Measurements from ENCODE around the gene CDH2. TPM values are rescaled to one million over a fixed set of nuclear protein-coding genes. Genes with fewer than 3 reads are reported as not detected.

Gene CDH2
- total RNA-seq, 4 donors from 2014 or later: 0.13 to 0.95 (median 0.64) TPM

DNA sequence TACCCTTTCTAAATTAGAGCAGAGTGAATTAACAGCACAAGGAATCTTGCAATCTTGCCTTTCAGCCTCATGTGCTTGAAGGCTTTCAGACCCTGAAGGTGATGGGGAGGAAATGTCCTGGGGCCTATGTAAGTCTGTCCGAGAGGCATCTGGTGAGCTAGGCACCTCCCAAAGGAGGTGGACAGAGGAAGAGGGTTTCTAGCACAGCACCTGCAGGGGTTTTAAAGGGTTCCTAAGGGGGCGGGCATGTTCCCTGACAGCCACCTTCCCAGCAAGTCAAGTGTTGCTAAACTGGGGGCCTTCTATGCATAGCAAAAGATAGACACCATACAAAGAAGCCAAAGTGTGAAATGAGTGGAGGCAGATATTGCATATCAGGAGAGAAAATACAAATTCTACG lies 88.5 kb downstream of the CDH2 start:
- no peak overlapping the region for H3K4me3 ChIP-seq (ENCODE audit: low read depth, poor library complexity, severe bottlenecking)
- intact Hi-C loops (cut with DNase I; ENCODE audit: low total_unique reads): no loop called here
- WGBS, 2 donors: 85 to 95% methylated on average over 3 of the region's 3 CpGs
- no peak for TF ChIP-seq POLR2A (IDR thresholded peaks at IDR 0.05)
- TF ChIP-seq, protein P1, sequence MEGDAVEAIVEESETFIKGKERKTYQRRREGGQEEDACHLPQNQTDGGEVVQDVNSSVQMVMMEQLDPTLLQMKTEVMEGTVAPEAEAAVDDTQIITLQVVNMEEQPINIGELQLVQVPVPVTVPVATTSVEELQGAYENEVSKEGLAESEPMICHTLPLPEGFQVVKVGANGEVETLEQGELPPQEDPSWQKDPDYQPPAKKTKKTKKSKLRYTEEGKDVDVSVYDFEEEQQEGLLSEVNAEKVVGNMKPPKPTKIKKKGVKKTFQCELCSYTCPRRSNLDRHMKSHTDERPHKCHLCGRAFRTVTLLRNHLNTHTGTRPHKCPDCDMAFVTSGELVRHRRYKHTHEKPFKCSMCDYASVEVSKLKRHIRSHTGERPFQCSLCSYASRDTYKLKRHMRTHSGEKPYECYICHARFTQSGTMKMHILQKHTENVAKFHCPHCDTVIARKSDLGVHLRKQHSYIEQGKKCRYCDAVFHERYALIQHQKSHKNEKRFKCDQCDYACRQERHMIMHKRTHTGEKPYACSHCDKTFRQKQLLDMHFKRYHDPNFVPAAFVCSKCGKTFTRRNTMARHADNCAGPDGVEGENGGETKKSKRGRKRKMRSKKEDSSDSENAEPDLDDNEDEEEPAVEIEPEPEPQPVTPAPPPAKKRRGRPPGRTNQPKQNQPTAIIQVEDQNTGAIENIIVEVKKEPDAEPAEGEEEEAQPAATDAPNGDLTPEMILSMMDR (IDR thresholded peaks at IDR 0.05): no peak
- no peak for DNase-seq (ENCODE audit: low spot score in 2 of 2)

DNA sequence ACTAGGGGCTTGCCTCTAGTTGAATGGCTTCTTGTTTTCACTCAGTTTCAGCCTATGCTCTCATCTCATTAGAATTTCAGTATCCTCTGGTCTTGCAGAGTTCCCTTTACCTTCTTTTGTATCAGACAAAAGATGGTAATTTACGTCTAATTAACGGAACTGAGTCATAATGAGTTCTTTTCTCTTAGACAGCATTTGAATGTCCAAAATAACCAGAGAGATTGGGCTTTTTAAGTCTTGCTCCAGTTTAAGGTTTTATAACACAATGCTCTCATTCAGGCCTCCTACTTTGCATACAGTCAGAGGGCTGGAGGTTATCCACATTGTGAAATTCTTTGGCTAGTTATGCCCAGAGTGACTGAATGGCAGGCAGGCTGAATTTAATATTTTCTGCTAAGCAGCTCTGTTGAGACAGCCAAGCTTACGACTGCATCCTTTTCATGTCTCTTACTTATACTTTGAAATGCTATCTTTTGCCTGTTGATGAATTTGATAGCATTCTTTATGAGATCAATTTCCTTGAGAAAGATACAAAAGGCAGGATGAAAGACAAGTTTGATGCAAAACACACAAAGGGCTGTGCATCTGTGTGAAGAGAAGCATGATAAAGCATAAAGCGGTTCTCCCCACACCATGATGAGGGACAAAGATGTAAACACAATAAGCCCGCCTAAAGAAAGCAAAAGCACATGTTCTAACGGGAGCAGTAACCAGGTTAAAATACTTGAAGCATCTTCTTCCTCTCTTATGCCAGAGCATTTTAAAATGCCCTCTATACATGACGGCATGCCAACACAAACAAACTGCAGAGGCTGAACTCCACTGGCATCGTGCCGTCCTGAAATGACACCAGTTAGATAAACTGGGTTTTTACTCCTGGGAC lies 90.0 kb downstream of the CDH2 start:
- no peak for TF ChIP-seq POLR2A (IDR thresholded peaks at IDR 0.05)
- TF ChIP-seq, protein P1 (IDR thresholded peaks at IDR 0.05): no peak
- no peak for DNase-seq (ENCODE audit: low spot score in 2 of 2)
- intact Hi-C loops (cut with DNase I; ENCODE audit: low total_unique reads): no loop called here
- 46 to 47% methylated on average over 9 of the region's 9 CpGs for WGBS, 2 donors
- no peak overlapping the region for H3K4me3 ChIP-seq (ENCODE audit: low read depth, poor library complexity, severe bottlenecking)

DNA sequence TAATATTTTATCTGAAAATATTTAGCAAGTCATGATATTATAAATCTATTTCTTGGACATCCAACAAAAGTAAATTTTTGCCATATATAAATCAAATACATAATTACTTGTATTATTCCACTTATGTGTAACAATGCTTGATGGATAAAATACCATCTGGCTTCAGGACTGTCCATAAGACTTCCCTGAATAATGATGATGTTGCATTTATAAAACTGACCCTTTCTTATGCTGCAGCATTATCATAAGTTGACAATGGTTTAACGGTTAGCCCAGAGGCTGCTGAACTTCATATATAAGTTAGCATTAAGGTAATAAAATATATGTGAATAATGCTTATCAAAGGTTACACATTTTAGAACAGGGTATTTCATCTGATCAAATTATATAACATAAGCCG lies 95.4 kb downstream of the CDH2 start:
- no peak for TF ChIP-seq POLR2A (IDR thresholded peaks at IDR 0.05)
- TF ChIP-seq, protein P1 (IDR thresholded peaks at IDR 0.05): no peak
- H3K4me3 ChIP-seq (ENCODE audit: low read depth, poor library complexity, severe bottlenecking): no peak overlapping the region
- no peak for DNase-seq (ENCODE audit: low spot score in 2 of 2)
- WGBS, 2 donors: 82 to 91% methylated on average over 2 of the region's 2 CpGs
- intact Hi-C loops (cut with DNase I; ENCODE audit: low total_unique reads): loop anchor here (5.0 kb wide), 1 partner anchor 1711 kb away; no protein-coding TSS in a partner anchor

DNA sequence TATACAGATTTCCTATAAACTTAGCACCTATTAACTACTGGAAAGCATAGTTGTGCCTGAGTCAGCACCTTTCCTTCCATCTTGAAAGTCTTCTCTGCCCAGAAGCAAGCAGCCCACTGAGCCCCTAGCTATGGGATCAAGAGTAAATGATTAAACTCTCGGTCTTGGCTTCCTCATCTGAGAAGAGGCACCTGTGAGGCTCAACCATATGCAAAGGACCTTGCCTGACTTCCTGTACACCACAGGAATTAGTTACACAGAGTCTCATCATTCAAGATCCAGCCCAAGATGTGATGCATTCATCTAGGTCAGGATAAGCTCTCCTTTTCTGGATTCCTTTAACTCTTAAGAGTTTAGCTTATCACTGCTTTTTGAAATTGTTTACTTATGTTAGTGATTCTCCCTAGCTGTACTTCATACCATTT lies 96.0 kb downstream of the CDH2 start:
- no peak overlapping the region for H3K4me3 ChIP-seq (ENCODE audit: low read depth, poor library complexity, severe bottlenecking)
- DNase-seq (ENCODE audit: low spot score in 2 of 2): no peak
- no peak for TF ChIP-seq POLR2A (IDR thresholded peaks at IDR 0.05)
- TF ChIP-seq, protein P1 (IDR thresholded peaks at IDR 0.05): no peak
- WGBS, 2 donors: 64 to 80% methylated on average over 1 of the region's 1 CpG
- intact Hi-C loops (cut with DNase I; ENCODE audit: low total_unique reads): loop anchor here (5.0 kb wide), 1 partner anchor 1711 kb away; no protein-coding TSS in a partner anchor

DNA sequence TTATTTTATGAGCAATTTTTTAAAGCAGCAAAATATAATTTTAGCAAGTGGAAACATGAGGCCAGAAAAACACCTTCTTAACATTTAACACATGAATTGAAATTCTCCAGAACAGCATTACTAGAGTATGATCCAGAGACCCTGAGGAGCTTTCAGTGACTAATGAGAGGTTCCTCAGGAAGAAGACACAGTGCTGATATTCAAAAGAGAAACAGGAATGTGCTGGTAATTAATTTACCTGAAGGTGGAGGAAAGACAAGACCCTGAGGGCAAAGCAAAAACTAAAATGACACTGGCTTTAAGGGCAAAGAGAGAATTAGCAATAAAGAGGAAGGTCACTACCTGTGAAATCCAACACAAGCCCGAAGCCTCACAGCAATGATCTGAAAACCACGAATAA lies 97.0 kb downstream of the CDH2 start:
- intact Hi-C loops (cut with DNase I; ENCODE audit: low total_unique reads): loop anchor here (5.0 kb wide), 1 partner anchor 1712 kb away; no protein-coding TSS in a partner anchor
- TF ChIP-seq, protein P1 (IDR thresholded peaks at IDR 0.05): no peak
- TF ChIP-seq POLR2A (IDR thresholded peaks at IDR 0.05): no peak
- DNase-seq (ENCODE audit: low spot score in 2 of 2): no peak
- H3K4me3 ChIP-seq (ENCODE audit: low read depth, poor library complexity, severe bottlenecking): no peak overlapping the region
- WGBS, 2 donors: 74 to 76% methylated on average over 2 of the region's 2 CpGs

Data from lower leg skin (tissue), 4 donors.